SHP77 (cell line): ENCODE measurements around the gene FAHD2A.
"Not testable (repeated sequence)": the region's sequence is repeated elsewhere in the genome, so short reads cannot be mapped to it uniquely, and the experiment has no call there.

Experiments
- DNase-seq, 2 experiments: peaks; one replicate each; lab custom pipeline; 2025; lab: John Stamatoyannopoulos, UW

FAHD2A gene

GRCh38 chr2:95376311-95377215 is 25.9 kb upstream of the FAHD2A start:
- DNase-seq = no peak

GRCh38 chr2:95377216-95378123 is 25.0 kb upstream of the FAHD2A start:
- DNase-seq = no peak

GRCh38 chr2:95378281-95378680 is 24.2 kb upstream of the FAHD2A start:
- DNase-seq = not testable (repeated sequence)

DNA sequence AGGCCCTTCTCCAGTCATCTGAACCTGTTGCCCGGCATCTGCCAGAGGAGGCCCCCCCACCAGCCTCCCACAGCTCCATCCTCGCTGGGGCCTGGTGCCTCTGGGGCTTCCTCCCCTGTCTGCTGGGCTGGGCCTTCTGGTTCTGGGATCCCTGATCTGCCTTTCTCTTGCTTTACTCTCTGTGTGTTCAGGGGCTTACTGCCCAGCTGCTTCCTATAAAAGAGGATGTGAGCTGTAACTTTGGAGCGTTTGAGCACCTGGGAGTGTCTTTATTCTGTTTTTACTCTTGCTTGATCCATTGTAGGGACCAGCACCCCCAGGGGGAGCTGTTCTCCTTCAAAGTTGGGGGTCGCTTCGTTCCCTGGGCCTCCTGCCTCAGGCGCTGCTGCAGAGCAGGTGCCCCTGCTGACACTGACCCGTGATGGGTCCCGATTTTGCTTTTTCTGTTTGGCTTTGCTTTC is 23.1 kb upstream of the FAHD2A start:
- DNase-seq = no peak

- no peak for DNase-seq
Measured at GRCh38 chr2:95380280-95380679, 22.2 kb upstream of the FAHD2A start.

- no peak for DNase-seq
Measured at GRCh38 chr2:95380731-95381130, 21.8 kb upstream of the FAHD2A start.

DNA sequence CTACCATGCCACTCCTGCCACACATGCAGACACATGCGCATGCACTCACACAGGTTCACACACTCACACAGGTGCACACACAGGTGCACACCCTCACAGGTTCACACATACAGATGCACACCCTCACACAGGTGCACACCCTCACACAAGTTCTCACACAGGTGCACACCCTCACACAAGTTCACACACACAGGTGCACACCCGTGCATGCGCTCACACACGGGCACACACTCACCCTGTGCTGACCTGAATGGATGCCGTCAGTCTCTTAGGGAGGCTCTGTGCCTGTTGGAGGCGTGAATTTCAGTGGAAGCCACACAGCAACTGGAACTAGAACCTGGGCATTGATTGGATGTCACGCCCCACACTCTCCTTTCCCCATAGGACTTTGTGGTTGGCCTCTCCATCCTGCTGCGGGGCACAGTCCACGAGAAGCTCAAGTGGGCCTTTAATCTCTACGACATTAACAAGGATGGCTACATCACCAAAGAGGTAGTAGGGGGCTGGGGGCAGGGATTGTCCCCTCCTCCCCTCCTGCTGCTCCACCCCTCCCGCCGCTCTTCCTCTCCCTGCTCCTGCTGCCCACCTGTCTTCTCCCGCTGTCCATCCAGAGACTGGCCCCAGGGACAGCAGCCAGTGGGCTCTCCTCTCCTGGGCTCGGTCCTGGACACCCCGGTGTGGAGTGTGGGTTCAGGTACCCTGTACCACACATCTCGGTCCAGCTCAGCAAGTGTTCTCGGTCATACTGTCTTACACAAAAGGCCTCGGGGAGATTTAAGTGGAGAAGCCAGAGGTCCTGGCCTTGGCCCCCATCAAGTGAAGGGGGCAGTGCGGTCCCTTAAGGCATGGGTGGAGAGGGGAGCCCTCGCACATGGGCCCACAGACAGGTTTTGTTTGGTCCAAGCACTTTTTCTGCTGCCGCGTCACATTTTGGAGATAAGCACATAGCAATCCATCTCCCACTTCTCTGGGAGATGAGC is 21.0 kb upstream of the FAHD2A start:
- DNase-seq = no peak

GRCh38 chr2:95382192-95382591 is 20.3 kb upstream of the FAHD2A start:
- no peak for DNase-seq

DNA sequence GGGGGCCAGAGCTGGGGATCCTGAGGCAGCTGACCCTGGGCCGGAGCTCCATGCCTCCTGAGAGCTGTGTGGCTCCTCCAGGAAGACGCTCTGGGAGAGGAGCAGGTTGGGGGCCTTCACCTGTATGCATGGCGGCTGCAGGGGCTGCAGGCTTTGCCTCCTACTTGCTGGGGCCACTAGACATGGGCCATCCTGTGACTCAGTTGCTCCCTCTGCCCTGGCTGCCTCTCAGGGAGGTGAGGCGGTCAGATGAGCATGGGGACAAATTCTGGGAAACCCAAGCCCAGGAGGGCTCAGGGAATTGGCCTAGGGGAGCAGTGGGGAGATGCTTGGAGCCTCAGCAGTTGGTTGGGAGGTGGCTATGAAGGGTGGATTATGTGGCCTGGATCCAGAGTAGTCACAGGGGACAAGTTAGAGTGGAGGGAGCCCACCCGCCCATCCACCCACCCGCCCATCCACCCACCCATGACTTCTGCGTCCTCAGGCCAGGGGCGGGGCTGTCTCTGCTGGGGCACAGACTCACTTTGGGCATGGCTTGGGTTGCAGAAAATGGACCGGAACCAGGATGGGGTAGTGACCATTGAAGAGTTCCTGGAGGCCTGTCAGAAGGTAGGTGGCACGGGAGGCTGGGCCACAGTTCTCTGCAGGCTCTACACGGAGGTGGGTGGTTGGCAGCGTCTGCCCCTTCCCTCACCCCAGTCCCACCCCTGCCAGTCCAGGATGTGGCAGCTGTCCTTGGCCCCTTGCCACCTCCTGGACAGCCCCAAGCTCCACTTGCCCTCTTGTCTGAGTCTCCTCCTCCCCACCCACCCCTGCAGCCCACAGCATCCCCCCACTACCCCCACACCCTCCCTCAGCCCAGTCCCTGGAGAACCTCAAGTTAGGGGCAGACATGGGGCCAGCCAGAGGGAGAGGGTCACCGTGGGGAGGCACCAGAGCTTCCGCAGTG is 19.5 kb upstream of the FAHD2A start:
- DNase-seq = no peak

- no peak for DNase-seq
Measured at GRCh38 chr2:95383635-95384027, 18.9 kb upstream of the FAHD2A start.

GRCh38 chr2:95384854-95385569 is 17.5 kb upstream of the FAHD2A start:
- DNase-seq = no peak

- no peak for DNase-seq
Measured at GRCh38 chr2:95385570-95385984, 16.9 kb upstream of the FAHD2A start.

- DNase-seq = no peak
Measured at GRCh38 chr2:95386031-95386430, 16.5 kb upstream of the FAHD2A start.

DNA sequence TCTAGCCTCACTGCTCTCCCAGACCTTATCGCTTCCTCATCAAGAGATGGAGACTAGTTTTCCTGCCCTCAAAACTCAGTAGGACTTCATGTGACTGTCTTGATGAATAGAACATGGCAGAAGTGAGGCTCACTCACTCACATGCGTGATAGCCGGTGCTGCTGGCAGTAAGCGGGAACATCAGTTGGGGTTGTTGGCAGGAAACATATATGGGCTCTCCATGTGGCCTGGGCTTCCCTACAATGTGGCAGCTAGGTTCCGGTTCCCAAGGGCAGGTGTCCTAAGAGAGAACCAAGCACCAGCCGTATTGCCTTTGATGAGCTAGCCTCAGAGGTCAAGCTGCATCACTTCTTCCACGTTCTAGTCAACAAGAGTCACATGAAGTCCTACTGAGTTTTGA is 15.2 kb upstream of the FAHD2A start:
- no peak for DNase-seq

GRCh38 chr2:95388091-95388692 is 14.3 kb upstream of the FAHD2A start:
- no peak for DNase-seq

- no peak for DNase-seq
Measured at GRCh38 chr2:95388856-95389244, 13.7 kb upstream of the FAHD2A start.

DNA sequence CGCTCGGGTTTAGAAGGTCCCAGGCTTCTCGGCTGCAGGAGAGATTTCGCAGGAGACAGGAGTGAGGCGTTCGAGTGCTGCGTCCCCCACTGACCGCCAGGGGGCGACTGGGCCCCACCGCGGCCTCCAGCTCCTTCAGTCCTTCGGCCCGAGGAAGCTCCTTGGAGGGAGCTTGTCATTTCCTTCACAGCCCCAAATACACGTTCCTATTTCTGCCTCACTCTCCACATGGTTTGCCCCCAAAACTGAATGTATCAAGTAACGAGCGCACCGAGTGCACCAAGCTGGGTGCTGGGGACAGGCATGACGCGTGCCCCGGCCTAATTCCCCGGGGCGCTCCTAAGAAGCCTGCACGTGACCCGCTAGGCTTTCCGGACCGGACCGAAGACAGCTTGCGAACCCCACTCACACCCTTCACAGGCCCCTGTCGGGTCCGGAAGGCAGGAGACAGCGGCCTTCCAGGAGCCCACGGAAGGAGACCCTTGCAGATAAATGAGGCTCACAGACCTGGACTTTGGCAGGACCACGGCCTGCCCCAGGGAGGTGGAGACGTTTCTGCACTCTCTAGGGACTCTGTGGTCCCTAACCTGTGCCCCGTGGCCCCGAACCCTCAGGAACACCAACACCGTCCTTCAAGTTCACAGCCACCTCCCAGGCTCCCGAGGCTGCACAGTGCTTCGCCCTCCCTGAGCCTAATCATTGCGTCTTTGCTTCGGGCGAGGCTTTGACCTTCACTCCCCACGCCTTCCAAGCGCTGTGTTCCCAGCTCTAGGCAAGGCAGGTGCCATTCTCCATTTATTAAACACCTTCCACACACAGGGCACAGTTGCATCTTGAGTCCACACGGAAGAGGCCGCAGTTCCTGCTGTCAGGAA is 13.0 kb upstream of the FAHD2A start:
- DNase-seq = peak; percentile 14 to 31

DNA sequence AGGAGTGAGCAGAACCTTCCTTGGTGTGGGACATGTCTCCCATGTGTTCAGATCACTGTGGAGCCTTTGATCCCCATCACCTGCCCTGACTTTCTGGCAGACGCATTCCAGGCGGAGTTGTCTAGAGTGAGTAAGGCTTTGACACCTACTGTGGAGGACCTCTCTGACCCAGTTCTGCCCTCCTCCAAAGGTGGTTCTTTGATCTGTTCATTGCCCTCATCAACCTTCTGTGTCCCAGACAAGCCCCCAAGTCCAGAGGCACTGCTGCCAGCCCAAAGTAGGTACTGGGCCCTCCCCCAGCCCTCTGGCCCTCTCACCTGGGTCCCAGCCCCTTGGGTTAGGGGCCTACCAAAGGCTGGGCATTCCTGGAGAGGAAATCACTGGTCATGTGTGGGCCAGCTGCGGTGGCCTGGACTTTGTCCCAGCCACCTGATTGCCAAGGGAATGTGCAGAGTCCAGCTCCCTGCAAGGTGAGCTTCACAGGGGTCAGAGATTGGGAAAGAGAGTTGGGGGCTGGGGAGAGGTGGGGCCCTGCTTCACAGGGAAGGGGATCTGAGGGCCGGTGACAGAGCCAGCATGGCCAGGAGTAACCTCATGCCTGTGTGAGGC is 12.1 kb upstream of the FAHD2A start:
- no peak for DNase-seq
